CD4-positive, alpha-beta T cell treated with Interleukin-17A for 1 hour (primary cell): ENCODE measurements around the gene TOP2B.

Experiments
- DNase-seq: peaks from one replicate; pipeline ENCODE4 v3.0.0-alpha.2; 2020

TOP2B gene

GRCh38 chr3:25580534-25580933 lies 84.2 kb downstream of the TOP2B start:
- no peak for DNase-seq

DNA sequence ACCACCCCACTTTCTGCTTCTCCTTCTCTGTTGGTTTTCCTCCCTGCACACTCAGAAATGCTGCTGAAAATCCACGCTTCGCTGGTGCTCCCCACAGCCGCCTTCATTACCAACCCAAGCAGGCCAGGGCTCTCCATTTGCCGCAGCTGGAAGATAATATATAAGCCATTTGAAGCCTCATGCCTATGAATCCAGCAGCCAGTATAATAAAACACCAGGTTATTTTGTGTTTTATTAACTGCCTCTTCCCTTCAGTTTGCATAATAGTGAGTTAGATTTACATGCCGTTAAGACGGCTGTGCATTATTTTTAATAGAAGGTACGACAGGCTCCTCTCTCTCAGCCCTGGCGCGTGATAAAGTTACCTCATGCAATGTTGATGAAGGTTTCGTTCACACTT lies 86.6 kb downstream of the TOP2B start:
- no peak for DNase-seq

- no peak for DNase-seq
Observed at GRCh38 chr3:25576831-25577454, 87.8 kb downstream of the TOP2B start.

- DNase-seq, result no peak
Observed at GRCh38 chr3:25576146-25576545, 88.6 kb downstream of the TOP2B start.

- DNase-seq, result no peak
Observed at GRCh38 chr3:25575001-25575400, 89.7 kb downstream of the TOP2B start.

GRCh38 chr3:25574172-25574765 lies 90.4 kb downstream of the TOP2B start:
- DNase-seq, result no peak

GRCh38 chr3:25573386-25574171 lies 91.1 kb downstream of the TOP2B start:
- no peak for DNase-seq

GRCh38 chr3:25572919-25573385 lies 91.8 kb downstream of the TOP2B start:
- DNase-seq, result no peak

DNA sequence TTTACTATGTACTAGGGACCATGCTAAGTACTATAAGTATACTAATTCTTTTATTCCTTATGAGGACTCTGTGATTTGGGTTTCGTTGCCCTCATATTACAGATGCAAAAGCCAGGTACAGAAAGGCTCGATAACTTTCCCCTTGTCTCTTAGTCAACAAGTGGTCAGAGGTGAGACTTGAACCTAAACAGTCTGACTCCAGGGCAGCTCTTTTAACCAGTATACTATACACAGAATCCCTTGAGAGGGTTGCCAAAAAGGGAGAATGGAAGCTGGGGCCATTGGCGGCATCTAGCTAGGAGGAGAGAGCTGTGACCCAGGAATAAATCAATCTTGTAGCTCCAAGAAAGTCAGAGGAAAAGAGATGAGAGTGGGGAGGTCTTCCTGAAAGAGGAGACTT lies 92.4 kb downstream of the TOP2B start:
- no peak for DNase-seq

GRCh38 chr3:25571285-25571684 lies 93.4 kb downstream of the TOP2B start:
- DNase-seq, result no peak

GRCh38 chr3:25568525-25569078 lies 96.1 kb downstream of the TOP2B start:
- no peak for DNase-seq

DNA sequence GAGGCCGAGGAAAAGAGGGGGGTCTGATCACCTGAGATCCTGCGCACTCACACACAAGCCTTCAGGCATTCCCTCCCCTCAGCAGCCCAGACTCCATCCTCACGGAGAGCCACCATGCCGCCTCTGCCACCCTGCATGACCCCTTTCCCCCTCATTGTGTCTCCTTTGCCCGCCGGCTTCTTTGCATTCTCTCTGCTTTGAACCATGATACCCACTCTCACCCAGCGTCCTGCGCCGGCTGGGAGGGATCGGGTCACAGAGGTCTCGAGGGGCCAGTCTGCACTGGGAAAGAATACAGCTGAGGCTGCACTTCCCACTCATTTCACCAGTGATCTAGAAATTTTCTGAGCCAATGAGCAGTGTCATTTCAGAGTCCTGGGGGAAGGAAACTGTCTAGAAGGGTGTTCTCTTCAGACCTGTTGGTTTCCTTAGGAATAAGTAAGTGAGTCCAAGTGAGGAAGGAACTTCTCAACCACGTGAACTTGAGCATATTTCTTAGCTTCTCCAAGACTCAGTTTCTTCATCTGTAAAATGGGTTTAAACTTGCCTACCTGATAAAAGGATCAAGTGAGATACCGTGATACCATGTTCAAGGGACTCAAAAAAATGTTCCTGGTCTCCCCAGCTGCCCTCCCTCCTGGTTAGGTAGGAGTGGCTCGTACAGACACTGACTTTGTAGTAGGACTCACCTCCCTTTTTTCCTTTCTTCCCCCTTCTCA lies 96.7 kb downstream of the TOP2B start:
- no peak for DNase-seq

GRCh38 chr3:25567388-25567787 lies 97.3 kb downstream of the TOP2B start:
- no peak for DNase-seq

DNA sequence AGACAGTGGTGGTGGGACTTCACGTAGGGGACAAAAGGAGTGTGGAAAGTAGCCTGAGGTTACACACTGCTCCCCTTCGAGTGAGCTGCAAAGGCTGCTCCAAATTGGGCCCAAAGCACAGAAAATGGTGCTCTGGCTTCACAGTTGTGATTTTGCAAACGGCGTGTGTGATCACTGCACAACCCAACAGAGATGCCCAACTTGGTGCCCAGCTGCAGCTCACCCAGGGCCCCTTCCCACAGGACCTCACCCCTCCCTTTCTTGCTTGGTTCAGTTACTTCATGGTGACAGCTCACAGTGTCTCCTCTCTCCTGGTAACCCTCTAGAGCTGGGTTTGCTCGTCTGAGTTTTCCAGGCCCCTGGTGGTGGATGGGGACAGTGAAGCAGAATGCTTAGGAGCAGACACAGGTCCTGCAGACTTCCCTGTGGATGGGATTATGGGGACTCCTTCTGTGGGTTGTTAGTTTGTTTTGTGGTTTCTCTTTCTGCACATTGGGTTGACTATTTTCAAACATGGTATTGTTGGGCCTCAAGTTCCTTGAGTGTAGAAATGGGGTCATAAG lies 98.3 kb downstream of the TOP2B start:
- DNase-seq, result no peak

- DNase-seq, result no peak
Observed at GRCh38 chr3:25565807-25566206, 98.9 kb downstream of the TOP2B start.

DNA sequence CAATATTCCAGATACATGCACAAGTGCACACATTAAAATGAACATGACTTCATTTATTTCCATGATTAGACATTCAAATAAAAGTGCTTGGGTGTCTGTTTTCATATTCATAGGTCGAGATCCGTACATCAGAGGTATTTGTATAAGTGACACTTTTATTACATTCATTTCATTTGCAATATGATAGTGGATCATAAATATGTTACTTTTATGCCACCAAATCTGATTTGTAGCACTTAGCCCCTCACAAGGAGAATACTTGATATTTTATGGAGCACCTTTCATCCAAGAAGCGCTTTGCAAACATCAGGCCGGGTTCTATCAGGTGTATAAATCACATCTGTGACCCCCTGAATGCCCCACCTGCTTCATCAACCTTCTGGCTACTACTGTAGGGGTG lies 100.6 kb downstream of the TOP2B start:
- no peak for DNase-seq

- DNase-seq, result no peak
Observed at GRCh38 chr3:25563601-25564000, 101.1 kb downstream of the TOP2B start.

GRCh38 chr3:25558796-25559195 lies 105.9 kb downstream of the TOP2B start:
- DNase-seq, result no peak

- no peak for DNase-seq
Observed at GRCh38 chr3:25558121-25558520, 106.6 kb downstream of the TOP2B start.

DNA sequence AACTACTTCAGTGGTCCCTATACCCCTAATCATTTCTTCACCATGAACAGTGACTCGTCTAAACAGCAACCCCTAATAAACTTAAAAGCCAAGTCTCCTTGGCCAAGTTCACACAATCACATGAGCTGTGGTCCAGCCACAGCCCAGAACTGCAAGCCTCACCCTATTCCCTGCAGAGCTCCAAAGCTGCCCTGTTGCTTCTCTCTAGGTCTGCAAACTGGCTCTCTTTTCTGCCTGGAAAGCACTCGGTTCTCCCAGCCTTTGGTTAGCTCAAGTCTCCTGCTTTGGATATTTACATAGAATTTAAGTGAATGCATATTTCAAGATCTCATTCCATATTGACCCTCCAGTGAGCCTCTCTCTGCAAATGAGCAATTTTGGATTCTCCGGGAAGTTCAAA lies 107.0 kb downstream of the TOP2B start:
- DNase-seq, result no peak

DNA sequence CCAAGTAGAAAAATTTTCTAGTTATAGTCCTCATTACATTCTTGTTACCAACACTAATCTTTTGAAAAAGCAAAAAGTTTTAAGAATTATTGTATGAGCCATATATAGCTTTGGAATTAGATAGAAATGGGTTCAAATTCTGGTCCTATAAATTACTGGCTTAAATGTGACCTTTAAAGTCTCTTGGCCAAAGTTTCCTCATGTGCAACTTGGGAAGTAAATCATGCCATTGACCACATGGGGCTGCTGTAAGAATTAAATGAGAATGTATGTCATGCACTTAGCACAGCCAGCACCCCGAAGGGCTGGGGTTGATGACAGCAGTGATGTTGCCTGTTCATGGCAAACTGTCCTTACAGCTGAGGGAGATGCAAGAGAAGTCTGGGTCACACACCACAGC lies 108.3 kb downstream of the TOP2B start:
- DNase-seq, result no peak

DNA sequence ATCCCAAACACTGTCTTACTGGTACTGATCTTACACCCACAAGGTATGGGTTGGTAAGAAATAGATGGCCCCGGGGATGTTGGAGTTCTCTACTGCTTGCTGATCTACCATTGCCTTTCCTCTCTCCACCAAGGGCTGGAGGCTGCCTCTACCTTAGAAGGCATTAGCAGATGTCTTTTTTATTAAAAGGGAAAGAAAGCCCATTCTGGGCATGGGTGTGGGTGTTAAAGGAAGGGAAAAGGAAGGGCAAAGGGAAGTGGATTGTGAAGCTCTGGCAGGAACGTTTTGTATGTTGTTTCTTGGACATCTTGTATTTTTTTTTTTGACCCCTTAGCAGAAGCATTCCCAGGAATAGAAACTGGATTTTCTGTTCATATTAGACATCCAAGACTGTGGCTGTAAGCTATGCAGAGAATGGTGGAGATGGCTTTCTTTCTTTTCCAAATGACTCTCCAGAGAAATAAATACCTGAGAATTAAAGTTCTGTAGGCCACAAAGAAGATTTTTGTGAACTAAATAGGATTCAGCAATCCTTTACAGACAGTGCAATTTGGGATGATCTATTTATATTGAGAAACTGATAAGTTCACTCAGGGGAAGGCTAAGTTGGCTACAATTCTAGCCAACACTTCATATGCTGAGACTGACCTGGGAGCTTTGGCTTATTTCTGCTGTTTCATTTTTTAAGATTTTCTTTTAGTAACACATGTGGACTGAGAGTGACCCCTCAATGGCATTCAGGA lies 108.8 kb downstream of the TOP2B start:
- no peak for DNase-seq
